GM12865 (cell line): ENCODE results near the gene ANKRD39.

Experiments used
- DNase-seq: peaks from one replicate; pipeline ENCODE4 v3.0.0; 2010; ENCODE audit warnings: low read depth
- H3K4me3 ChIP-seq: 2 replicates; pipeline ENCODE4 v1.5.1; 2011; ENCODE audit warnings: mild to moderate bottlenecking, low read depth, low read length, control low read depth
- CTCF ChIP-seq: IDR thresholded peaks from 2 replicates; pipeline ENCODE4 v1.5.1; 2011; ENCODE audit warnings: low read length, control low read depth, low read depth, inconsistent platforms; ENCODE audit not compliant: insufficient read depth; ENCODE audit errors: missing control alignments

Gene ANKRD39

GRCh38 chr2:96819876-96820511, 37.8 kb downstream of the ANKRD39 start:
- no peak for TF ChIP-seq CTCF
- no peak overlapping the region for H3K4me3 ChIP-seq
- no peak for DNase-seq

- no peak overlapping the region for H3K4me3 ChIP-seq
- DNase-seq: no peak
- TF ChIP-seq CTCF: no peak
Observed at GRCh38 chr2:96819128-96819875, 38.5 kb downstream of the ANKRD39 start.

GRCh38 chr2:96817882-96818281, 39.9 kb downstream of the ANKRD39 start:
- H3K4me3 ChIP-seq: no peak overlapping the region

GRCh38 chr2:96816836-96817702, 40.7 kb downstream of the ANKRD39 start:
- DNase-seq: peak; percentile 16
- H3K4me3 ChIP-seq: peak overlapping the region; percentile 53

More at GRCh38 chr2:96817882-96818281, 39.9 kb downstream of the ANKRD39 start:
- no peak for TF ChIP-seq CTCF
- no peak for DNase-seq

GRCh38 chr2:96816127-96816835, 41.5 kb downstream of the ANKRD39 start, which contains the start of gene CNNM3:
Gene CNNM3 (plus strand): TSS chr2:96816268. CDS start chr2:96816278, 10 bp downstream.
- DNase-seq: peak; percentile 96
- TF ChIP-seq CTCF: peak; percentile 61
- H3K4me3 ChIP-seq: peak within 1 kb of the TSS; percentile 68

More at GRCh38 chr2:96816836-96817702, 40.7 kb downstream of the ANKRD39 start:
- TF ChIP-seq CTCF: no peak
